ENCODE measurements around the gene LRP1. TPM values are rescaled to one million over a fixed set of nuclear protein-coding genes. Genes with fewer than 3 reads are reported as not detected.

The LRP1 gene
- total and polyA plus RNA-seq, 2 of the 13 experiments (the other 11 are each of a cell fraction or from before 2014, with no cell fraction given), result 14.7 to 30.8 TPM

DNA sequence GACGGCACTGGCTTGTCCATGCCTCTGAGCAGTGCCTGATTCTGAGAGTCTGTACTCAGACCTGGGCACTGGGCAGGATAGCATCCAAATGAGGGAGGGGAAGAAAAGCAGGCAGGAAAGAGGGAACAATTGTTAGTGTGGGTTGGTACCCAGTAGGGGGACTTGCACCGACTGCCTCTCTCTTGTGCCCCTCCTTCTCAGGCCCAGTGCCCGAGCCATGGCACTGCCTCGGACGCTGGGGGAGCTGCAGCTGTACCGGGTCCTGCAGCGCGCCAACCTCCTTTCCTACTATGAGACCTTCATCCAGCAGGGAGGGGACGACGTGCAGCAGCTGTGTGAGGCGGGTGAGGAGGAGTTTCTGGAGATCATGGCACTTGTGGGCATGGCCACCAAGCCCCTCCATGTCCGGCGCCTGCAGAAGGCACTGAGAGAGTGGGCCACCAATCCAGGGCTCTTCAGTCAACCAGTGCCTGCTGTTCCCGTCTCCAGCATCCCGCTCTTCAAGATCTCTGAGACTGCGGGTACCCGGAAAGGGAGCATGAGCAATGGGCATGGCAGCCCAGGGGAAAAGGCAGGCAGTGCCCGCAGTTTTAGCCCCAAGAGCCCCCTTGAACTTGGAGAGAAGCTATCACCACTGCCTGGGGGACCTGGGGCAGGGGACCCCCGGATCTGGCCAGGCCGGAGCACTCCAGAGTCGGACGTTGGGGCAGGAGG, 37.2 kb upstream of the LRP1 start:
- in situ Hi-C loops (cut with HindIII; ENCODE audit: extremely low pct_ligation_motif_present, low pct_unique_long_range_greater_than_20kb) (no loop called here), intact Hi-C loops (cut with micrococcal nuclease; ENCODE audit: unreplicated experiment) (no loop called here)
- H4K20me1 ChIP-seq (ENCODE audit: insufficient read depth, low read length), result 0 out of 2 replicates have a peak, but pooled peaks cover 6% of the 10 kb centered on the region
- TF ChIP-seq AGO2 (optimal IDR thresholded peaks at IDR 0.05; ENCODE audit: low read depth, low read length), result peak; percentile 62
- TF ChIP-seq CHD4 (IDR thresholded peaks at IDR 0.05; ENCODE audit: borderline replicate concordance, low read length), result no peak
- no peak for TF ChIP-seq ZNF331 (CRISPR knock-in tag; IDR thresholded peaks at IDR 0.05)
- no peaks in the 10 kb centered on the region for H3K9me3 ChIP-seq (ENCODE audit: low read length)
- H3K4me2 ChIP-seq (ENCODE audit: low read depth, low read length), result peak overlapping the region; percentile 81
- H3K9ac ChIP-seq (ENCODE audit: insufficient read depth, low read depth, low read length), result no peak overlapping the region
- BruUV-seq (replicated peaks), result no TSS peak
- H3K36me3 ChIP-seq (replicated peaks in 1 of 2; ENCODE audit: control insufficient read depth in 1 of 2, insufficient read depth in 2 of 2, low read length in 2 of 2), result peaks cover 10 to 30% of the 10 kb centered on the region in 2 experiments; a peak in 4 of 5 replicates
- H3K27me3 ChIP-seq (ENCODE audit: control insufficient read depth in 1 of 2, insufficient read depth in 2 of 2, low read length in 2 of 2), result no peaks in the 10 kb centered on the region; a peak in 1 of 5 replicates
- ATAC-seq (no peak), DNase-seq (ENCODE audit: low spot score) (no peak), FAIRE-seq (no peak)
- H3K79me2 ChIP-seq (ENCODE audit: insufficient read depth, low read length), result peaks cover 15% of the 10 kb centered on the region
- WGBS (ENCODE audit: low lambda C conversion rate), result 96% methylated on average over 15 of the region's 22 CpGs
- H3K4me1 ChIP-seq (ENCODE audit: insufficient read depth, low read length), result peaks cover 29% of the 10 kb centered on the region
- no peak overlapping the region for H3K27ac ChIP-seq (ENCODE audit: extremely low read length, insufficient read depth, low read length)
- H2AFZ ChIP-seq (ENCODE audit: low read length), result no peak overlapping the region
- CTCF ChIA-PET (ENCODE audit: low intra/inter-chr PET ratio, low total read pairs), result interaction anchor here (1.6 kb wide), 1 partner anchor 22 kb away, joined by 3 read pairs; no protein-coding TSS in a partner anchor
- peak overlapping the region in 2 of 3 experiments; percentile 38 to 93; a peak in 2 of 6 replicates for H3K4me3 ChIP-seq (replicated peaks in 1 of 3; ENCODE audit: insufficient read depth in 1 of 3, low read depth in 2 of 3, low read length in 3 of 3)
- POLR2A ChIA-PET, result interaction anchor here (4.6 to 13.5 kb wide), 5 partner anchors 9 to 37 kb away, joined by 33 to 309 read pairs (median 109); partner anchors contain the start of genes LRP1, NEMP1 and STAT6

GRCh38 chr12:57091638-57092528, 36.4 kb upstream of the LRP1 start:
- H3K4me1 ChIP-seq (ENCODE audit: insufficient read depth, low read length), result peaks cover 31% of the 10 kb centered on the region
- 93% methylated on average over 25 of the region's 25 CpGs for WGBS (ENCODE audit: low lambda C conversion rate)
- H3K9me3 ChIP-seq (ENCODE audit: low read length), result no peaks in the 10 kb centered on the region
- ChIA-PET CTCF (ENCODE audit: low intra/inter-chr PET ratio, low total read pairs) (no interaction called here), POLR2A (interaction anchor here (0.8 to 13.5 kb wide), 6 partner anchors 10 to 138 kb away, joined by 3 to 309 read pairs (median 8); partner anchors contain the start of genes NEMP1, SHMT2 and STAT6)
- BruUV-seq (replicated peaks), result TSS peak; percentile 25
- intact Hi-C loops (cut with micrococcal nuclease; ENCODE audit: unreplicated experiment) (loop anchor here (2.0 kb wide), 1 partner anchor 13 kb away; the partner anchor contains the start of gene NEMP1), in situ Hi-C loops (cut with HindIII; ENCODE audit: extremely low pct_ligation_motif_present, low pct_unique_long_range_greater_than_20kb) (no loop called here)
- ATAC-seq (no peak), DNase-seq (ENCODE audit: low spot score) (no peak), FAIRE-seq (no peak)
- H3K9ac ChIP-seq (ENCODE audit: insufficient read depth, low read depth, low read length), result no peak overlapping the region
- H3K79me2 ChIP-seq (ENCODE audit: insufficient read depth, low read length), result peaks cover 15% of the 10 kb centered on the region
- H3K4me2 ChIP-seq (ENCODE audit: low read depth, low read length), result no peak overlapping the region
- no peaks in the 10 kb centered on the region; a peak in 1 of 5 replicates for H3K27me3 ChIP-seq (ENCODE audit: control insufficient read depth in 1 of 2, insufficient read depth in 2 of 2, low read length in 2 of 2)
- peaks cover 11 to 37% of the 10 kb centered on the region in 2 experiments; a peak in 4 of 5 replicates for H3K36me3 ChIP-seq (replicated peaks in 1 of 2; ENCODE audit: control insufficient read depth in 1 of 2, insufficient read depth in 2 of 2, low read length in 2 of 2)
- H4K20me1 ChIP-seq (ENCODE audit: insufficient read depth, low read length), result 0 out of 2 replicates have a peak, but pooled peaks cover 6% of the 10 kb centered on the region
- H3K27ac ChIP-seq (ENCODE audit: extremely low read length, insufficient read depth, low read length), result no peak overlapping the region
- no peak overlapping the region for H2AFZ ChIP-seq (ENCODE audit: low read length)
- TF ChIP-seq EHMT2 (IDR thresholded peaks at IDR 0.05; ENCODE audit: borderline replicate concordance, low read depth, low read length), result no peak
- no peak for TF ChIP-seq ZNF709 (CRISPR knock-in tag; IDR thresholded peaks at IDR 0.05)
- TF ChIP-seq ZNF496 (CRISPR knock-in tag; IDR thresholded peaks at IDR 0.05; ENCODE audit: insufficient replicate concordance), result no peak
- peak; percentile 3 for TF ChIP-seq AGO2 (optimal IDR thresholded peaks at IDR 0.05; ENCODE audit: low read depth, low read length)
- no peak for TF ChIP-seq ARNTL (CRISPR knock-in tag; IDR thresholded peaks at IDR 0.05)
- TF ChIP-seq RBM22 (optimal IDR thresholded peaks at IDR 0.05; ENCODE audit: low read length), result no peak
- H3K4me3 ChIP-seq (replicated peaks in 1 of 3; ENCODE audit: insufficient read depth in 1 of 3, low read depth in 2 of 3, low read length in 3 of 3), result no peak overlapping the region

All from HepG2 (cell line).